22Rv1 (cell line): ENCODE results near the gene P3H3.

Experiments used
- H3K27ac ChIP-seq: fragments of 450-650 bp; 2 replicates; pipeline ENCODE4 v1.5.1; 2017
- CTCF ChIP-seq: fragments of 450-650 bp; IDR thresholded peaks from 2 replicates; pipeline ENCODE4 v1.5.1; 2017; ENCODE audit warnings: mild to moderate bottlenecking
- ZFX ChIP-seq: fragments of 450-650 bp; IDR thresholded peaks from 2 replicates; pipeline ENCODE4 v1.6.1; 2017; ENCODE audit warnings: antibody characterized with exemption, borderline replicate concordance

Gene P3H3

GRCh38 chr12:6828781-6829535, 751 bp downstream of the P3H3 start:
- TF ChIP-seq ZFX (no peak), CTCF (peak; percentile 53)
- peak overlapping the region; percentile 92 for H3K27ac ChIP-seq

GRCh38 chr12:6829536-6830220, 1.5 kb downstream of the P3H3 start:
- no peak for TF ChIP-seq ZFX
- TF ChIP-seq CTCF, result no peak
- H3K27ac ChIP-seq, result peak overlapping the region; percentile 92

- TF ChIP-seq CTCF (no peak), ZFX (no peak)
- H3K27ac ChIP-seq, result peak overlapping the region; percentile 92
Measured at GRCh38 chr12:6830286-6830890, 2.2 kb downstream of the P3H3 start.

DNA sequence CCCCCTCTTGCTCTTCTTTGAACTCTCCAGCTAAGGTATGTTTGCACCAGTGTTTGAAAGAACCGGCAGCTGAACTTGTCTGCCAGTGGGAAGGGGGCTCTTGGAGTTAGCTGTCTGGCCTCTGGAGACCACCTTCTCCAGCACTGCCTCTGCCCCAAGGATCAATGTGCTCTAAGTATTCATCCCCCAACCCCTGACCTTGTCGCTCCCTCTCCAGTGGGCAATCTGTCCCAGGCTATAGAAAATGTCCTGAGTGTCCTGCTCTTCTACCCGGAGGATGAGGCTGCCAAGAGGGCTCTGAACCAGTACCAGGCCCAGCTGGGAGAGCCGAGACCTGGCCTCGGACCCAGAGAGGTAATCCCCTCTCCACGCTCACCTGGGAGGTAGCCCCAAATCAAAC, 2.8 kb downstream of the P3H3 start:
- peak overlapping the region; percentile 92 for H3K27ac ChIP-seq
- TF ChIP-seq ZFX, result no peak

DNA sequence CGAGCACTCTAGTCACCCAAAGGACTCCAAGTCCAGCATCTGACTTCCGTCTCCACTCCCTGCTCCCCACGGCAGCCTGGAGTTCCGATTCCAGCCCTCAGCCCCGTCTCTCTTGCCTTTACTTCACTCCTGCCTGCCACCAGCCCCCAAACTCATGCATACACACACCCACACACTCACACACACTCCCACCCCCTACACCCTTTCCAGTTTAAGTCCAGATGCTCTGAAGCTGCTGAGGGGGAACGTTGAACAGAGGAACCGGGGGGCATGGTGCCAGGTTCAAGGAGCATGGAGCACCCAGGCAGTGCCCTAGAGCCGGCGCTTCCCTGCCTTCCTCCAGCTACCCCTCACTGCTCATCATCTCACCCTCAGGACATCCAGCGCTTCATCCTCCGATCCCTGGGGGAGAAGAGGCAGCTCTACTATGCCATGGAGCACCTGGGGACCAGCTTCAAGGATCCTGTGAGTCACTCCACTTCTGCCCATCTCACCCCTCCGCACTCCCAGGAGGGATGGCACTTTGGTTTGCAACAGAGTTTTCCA, 3.3 kb downstream of the P3H3 start:
- TF ChIP-seq ZFX (no peak), CTCF (no peak)
- H3K27ac ChIP-seq, result peak overlapping the region; percentile 26; the same call in 1 of the 2 replicates

GRCh38 chr12:6832125-6832524, 3.9 kb downstream of the P3H3 start:
- no peak for TF ChIP-seq ZFX
- no peak for TF ChIP-seq CTCF

GRCh38 chr12:6833189-6833890, 5.1 kb downstream of the P3H3 start:
- TF ChIP-seq ZFX (no peak), CTCF (no peak)
- peak overlapping the region; percentile 25; the same call in 1 of the 2 replicates for H3K27ac ChIP-seq

More at GRCh38 chr12:6832125-6832524, 3.9 kb downstream of the P3H3 start:
- peak overlapping the region; percentile 26; the same call in 1 of the 2 replicates for H3K27ac ChIP-seq
